Common myeloid progenitor, CD34-positive (primary cell): ENCODE measurements around the gene UPK1B.

ENCODE experiments used
- CTCF ChIA-PET: fragments of 350-600 bp; sonication (Branson Sonifier 250); formaldehyde crosslinking; loops from one replicate; lab custom pipeline; 2021; ENCODE audit warnings: antibody characterized with exemption; lab: Charles Lee
- POLR2A ChIA-PET: fragments of 350-600 bp; sonication (Branson Sonifier 250); formaldehyde crosslinking; loops from one replicate; lab custom pipeline; 2021; ENCODE audit warnings: antibody characterized with exemption; lab: Charles Lee
- DNase-seq, 3 donors: peaks; one replicate each; pipeline versions ENCODE4 v3.0.0 to v3.0.0-alpha.2; 2013
- H3K27ac ChIP-seq, 2 experiments: 1 replicate in 1 of 2; 2 replicates in 1 of 2; pipeline ENCODE4 v1.7.0; 2013; ENCODE audit warnings: inconsistent platforms in 2 of 2, low read length in 2 of 2, mild to moderate bottlenecking in 2 of 2, low read depth in 1 of 2, moderate library complexity in 1 of 2; ENCODE audit not compliant: severe bottlenecking in 2 of 2, insufficient read depth in 1 of 2, poor library complexity in 1 of 2
- H3K27me3 ChIP-seq, 5 experiments: replicated peaks in 2 of 5; 1 replicate in 3 of 5; 2 replicates in 2 of 5; pipeline versions ENCODE4 v1.6.1 to v1.7.0; 2013; ENCODE audit warnings: low read length in 4 of 5, mild to moderate bottlenecking in 2 of 5, moderate library complexity in 2 of 5, inconsistent platforms in 1 of 5; ENCODE audit not compliant: insufficient read depth in 5 of 5, control insufficient read depth in 4 of 5
- H3K36me3 ChIP-seq, 4 experiments: 1 replicate in 2 of 4; 2 replicates in 2 of 4; pipeline versions ENCODE4 v1.6.1 to v1.7.0; 2013; ENCODE audit warnings: low read length in 3 of 4, control low read depth in 1 of 4, mild to moderate bottlenecking in 1 of 4; ENCODE audit not compliant: control insufficient read depth in 4 of 4, insufficient read depth in 4 of 4
- H3K4me1 ChIP-seq, 4 experiments: 1 replicate in 3 of 4; 2 replicates in 1 of 4; pipeline versions ENCODE4 v1.6.1 to v1.7.1; 2013; ENCODE audit warnings: low read length in 3 of 4, mild to moderate bottlenecking in 3 of 4, control low read depth in 1 of 4, inconsistent platforms in 1 of 4, moderate library complexity in 1 of 4; ENCODE audit not compliant: control insufficient read depth in 4 of 4, insufficient read depth in 4 of 4; ENCODE audit errors: control extremely low read depth in 1 of 4
- H3K4me3 ChIP-seq, 7 experiments: 1 replicate in 4 of 7; 2 replicates in 3 of 7; pipeline versions ENCODE4 v1.5.1 to v1.7.0; 2013; ENCODE audit warnings: mild to moderate bottlenecking in 7 of 7, low read length in 6 of 7, moderate library complexity in 6 of 7, inconsistent platforms in 2 of 7, low read depth in 2 of 7, control low read depth in 1 of 7; ENCODE audit not compliant: insufficient read depth in 4 of 7, control insufficient read depth in 1 of 7; ENCODE audit errors: extremely low read depth in 1 of 7
- H3K9me3 ChIP-seq, 5 experiments: 1 replicate in 4 of 5; 2 replicates in 1 of 5; pipeline versions ENCODE4 v1.6.1 to v1.7.1; 2013; ENCODE audit warnings: low read length in 4 of 5, mild to moderate bottlenecking in 2 of 5, inconsistent platforms in 1 of 5, low read depth in 1 of 5, moderate library complexity in 1 of 5; ENCODE audit not compliant: control insufficient read depth in 4 of 5, insufficient read depth in 2 of 5; ENCODE audit errors: control extremely low read depth in 1 of 5
- WGBS: methylation state at CpG from one replicate; pipeline ENCODE4 v1.1.5; 2013; ENCODE audit not compliant: insufficient coverage; 5-methylcytosine and 5-hydroxymethylcytosine counted together

The UPK1B gene

DNA sequence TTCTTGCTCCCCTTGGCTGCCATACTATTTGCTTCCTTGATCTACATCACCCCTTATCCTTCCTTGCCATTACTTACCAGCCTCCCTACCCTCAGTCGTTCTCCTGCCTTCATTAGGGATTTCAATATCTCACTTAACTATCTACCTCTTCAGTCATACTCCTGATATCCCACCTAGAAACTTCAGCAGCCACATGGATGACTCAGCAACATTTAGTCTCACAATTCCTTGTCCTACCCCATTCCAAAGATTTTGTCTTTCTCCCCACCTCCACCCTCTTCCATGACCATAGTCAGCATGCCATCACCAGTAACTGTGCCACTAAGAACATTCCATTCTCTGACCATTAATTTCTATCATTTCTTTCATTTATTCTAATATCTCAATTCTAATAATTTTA, 18.4 kb downstream of the UPK1B start:
- Histone ChIP-seq H3K9me3 (no peaks in the 10 kb centered on the region), H3K27me3 (no peaks in the 10 kb centered on the region), H3K36me3 (no peaks in the 10 kb centered on the region), H3K27ac (no peak overlapping the region), H3K4me1 (no peaks in the 10 kb centered on the region), H3K4me3 (no peak overlapping the region)
- POLR2A ChIA-PET, result no interaction called here
- 100% methylated on average over 1 of the region's 1 CpG for WGBS
- DNase-seq, result no peak
- CTCF ChIA-PET, result interaction anchor here (0.6 kb wide), 1 partner anchor 1376 kb away, joined by 3 read pairs; no protein-coding TSS in a partner anchor

DNA sequence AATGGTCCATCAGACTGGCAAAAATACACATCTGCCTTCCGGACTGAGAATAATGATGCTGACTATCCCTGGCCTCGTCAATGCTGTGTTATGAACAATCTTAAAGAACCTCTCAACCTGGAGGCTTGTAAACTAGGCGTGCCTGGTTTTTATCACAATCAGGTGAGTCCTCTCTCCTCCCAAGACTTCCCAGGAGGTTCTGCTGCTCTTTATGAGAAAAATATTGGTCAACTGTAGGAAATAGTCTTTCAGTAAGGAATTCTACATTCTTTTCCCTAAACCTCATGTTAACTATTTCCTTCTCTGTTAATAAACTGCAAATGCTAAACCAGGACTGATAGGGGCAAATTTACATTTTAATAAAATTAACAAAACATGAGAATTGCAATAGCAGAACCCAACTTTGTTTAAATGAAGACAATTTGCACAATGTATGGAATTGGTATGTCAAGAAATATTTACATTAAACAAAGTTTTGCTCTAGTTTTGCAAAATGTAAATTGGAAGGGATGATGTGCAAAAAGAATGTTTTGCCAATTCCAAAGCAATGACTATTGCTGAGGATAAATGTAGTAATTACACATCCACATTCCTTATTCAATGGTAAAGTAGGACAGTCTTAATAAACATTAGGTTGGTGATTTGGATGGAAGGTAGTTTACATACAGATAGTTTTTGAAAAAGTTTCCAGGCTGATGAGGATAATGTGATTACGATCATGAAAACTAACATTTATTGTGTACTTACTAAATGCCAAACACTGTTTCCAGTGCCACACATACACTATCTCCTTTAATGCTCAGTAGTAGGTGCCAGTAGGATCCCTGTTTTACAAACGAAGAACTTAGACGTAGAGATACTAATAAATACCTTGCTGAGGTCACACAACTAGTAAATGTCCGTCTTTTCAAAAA, 21.1 kb downstream of the UPK1B start:
- Histone ChIP-seq H3K27ac (no peak overlapping the region), H3K36me3 (no peaks in the 10 kb centered on the region), H3K27me3 (no peaks in the 10 kb centered on the region), H3K4me1 (no peaks in the 10 kb centered on the region), H3K4me3 (no peak overlapping the region), H3K9me3 (no peaks in the 10 kb centered on the region)
- CTCF ChIA-PET, result no interaction called here
- DNase-seq, result no peak
- WGBS, result 97% methylated on average over 5 of the region's 7 CpGs
- POLR2A ChIA-PET, result no interaction called here

DNA sequence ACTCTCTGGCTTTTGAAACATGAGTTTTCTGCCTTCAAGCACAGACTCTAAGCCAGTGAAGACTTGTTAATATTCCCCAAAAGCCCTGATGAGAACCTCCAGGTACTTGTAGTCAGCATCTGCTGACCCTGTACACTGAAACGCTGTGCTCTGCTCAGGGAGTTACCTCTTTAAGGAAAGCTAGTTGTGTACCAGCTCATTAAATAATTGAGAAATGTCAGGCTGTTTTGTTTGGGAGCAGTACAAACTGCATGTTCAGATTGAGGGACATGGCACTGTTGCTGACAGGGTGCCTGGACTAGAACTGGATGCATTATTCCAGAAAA, 21.7 kb downstream of the UPK1B start:
- Histone ChIP-seq H3K36me3 (no peaks in the 10 kb centered on the region), H3K4me3 (no peak overlapping the region), H3K27me3 (no peaks in the 10 kb centered on the region), H3K9me3 (no peaks in the 10 kb centered on the region), H3K4me1 (no peaks in the 10 kb centered on the region), H3K27ac (no peak overlapping the region)
- WGBS, result 86% methylated on average over 1 of the region's 1 CpG
- DNase-seq, result no peak
- ChIA-PET POLR2A (no interaction called here), CTCF (no interaction called here)

DNA sequence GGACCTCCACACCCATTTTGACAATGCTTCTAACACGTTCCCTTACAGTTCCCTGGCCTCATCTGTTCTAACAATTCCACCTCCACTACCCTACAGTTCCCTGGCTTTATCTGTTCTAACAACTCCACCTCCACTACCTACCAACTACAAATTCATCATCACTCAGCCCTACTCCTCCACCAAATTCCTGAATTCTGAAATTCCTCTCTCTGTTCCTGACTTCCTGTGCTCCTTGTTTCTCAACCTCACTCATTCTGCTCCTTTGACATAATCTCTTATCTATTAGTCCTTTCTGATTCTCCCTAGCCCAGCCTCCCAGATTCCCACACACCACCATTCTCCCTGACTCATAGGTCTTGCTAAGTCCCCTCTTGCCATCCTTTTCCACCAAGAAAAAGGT, 22.5 kb downstream of the UPK1B start:
- POLR2A ChIA-PET, result no interaction called here
- Histone ChIP-seq H3K27ac (no peak overlapping the region), H3K27me3 (no peaks in the 10 kb centered on the region), H3K36me3 (no peaks in the 10 kb centered on the region), H3K9me3 (no peaks in the 10 kb centered on the region), H3K4me1 (no peaks in the 10 kb centered on the region), H3K4me3 (no peak overlapping the region)
- WGBS, result 90% methylated on average over 1 of the region's 1 CpG
- CTCF ChIA-PET, result no interaction called here
- no peak for DNase-seq

DNA sequence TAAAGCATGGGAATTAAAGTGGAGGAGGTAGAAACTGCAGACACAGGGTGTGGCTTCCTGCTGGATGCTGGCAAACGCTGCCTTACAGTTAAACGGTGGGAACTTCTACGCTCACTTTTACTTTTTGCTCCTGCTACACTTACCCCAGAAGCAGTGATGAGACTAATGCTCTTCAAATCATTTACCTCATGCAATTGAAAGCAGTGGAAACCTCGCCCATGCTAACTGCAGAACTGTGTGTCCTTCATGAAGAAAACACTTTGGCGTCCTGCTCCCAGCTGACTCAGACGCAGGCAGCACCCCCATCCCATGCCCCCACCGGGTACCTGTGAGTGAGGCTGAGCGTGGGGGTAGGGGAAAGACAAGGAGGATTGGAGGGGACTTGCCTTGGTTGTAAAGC, 31.8 kb downstream of the UPK1B start:
- Histone ChIP-seq H3K4me1 (peaks cover 0 to 3% (median 0%) of the 10 kb centered on the region in 4 experiments), H3K4me3 (no peak overlapping the region), H3K27me3 (no peaks in the 10 kb centered on the region), H3K36me3 (peaks cover 3 to 12% (median 8%) of the 10 kb centered on the region in 4 experiments), H3K9me3 (peaks cover 0 to 2% (median 0%) of the 10 kb centered on the region in 5 experiments), H3K27ac (no peak overlapping the region)
- ChIA-PET CTCF (no interaction called here), POLR2A (no interaction called here)
- WGBS, result 77% methylated on average over 7 of the region's 8 CpGs
- no peak for DNase-seq

DNA sequence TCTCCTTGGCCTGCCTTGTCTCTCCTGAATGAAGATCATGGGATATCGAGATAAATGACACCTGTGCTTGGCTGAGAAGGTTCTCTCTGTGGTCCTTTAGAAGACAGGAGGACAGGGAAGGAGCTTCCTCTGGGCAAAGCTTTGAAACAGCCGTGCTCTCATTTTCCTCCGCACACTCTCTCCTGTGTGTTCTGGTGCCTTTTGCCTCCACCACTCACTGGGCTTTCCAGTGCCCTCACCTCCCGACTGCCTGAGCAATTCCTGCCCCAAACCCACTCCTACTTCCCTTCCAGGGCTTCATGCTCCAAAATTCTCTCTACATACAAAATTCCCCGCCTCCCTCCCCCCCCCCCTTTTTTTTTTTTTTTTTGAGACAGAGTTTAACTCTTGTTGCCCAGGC, 32.3 kb downstream of the UPK1B start:
- 95% methylated on average over 3 of the region's 5 CpGs for WGBS
- ChIA-PET POLR2A (no interaction called here), CTCF (no interaction called here)
- Histone ChIP-seq H3K9me3 (peaks cover 0 to 2% (median 0%) of the 10 kb centered on the region in 5 experiments), H3K27ac (no peak overlapping the region), H3K4me3 (no peak overlapping the region), H3K4me1 (peaks cover 0 to 3% (median 0%) of the 10 kb centered on the region in 4 experiments), H3K27me3 (no peaks in the 10 kb centered on the region), H3K36me3 (peaks cover 7 to 14% (median 8%) of the 10 kb centered on the region in 4 experiments)
- DNase-seq, result no peak
